DOHH2 (cell line): ENCODE data around the gene TNRC18.

ENCODE experiments used
- EZH2phosphoT487 ChIP-seq: fragments of 200-600 bp; sonication (generic); IDR thresholded peaks from 2 replicates; pipeline ENCODE4 v1.6.1; 2017; ENCODE audit warnings: borderline replicate concordance, mild to moderate bottlenecking, antibody characterized with exemption, low read length, moderate library complexity, mixed read lengths
- TF ChIP-seq, protein P1 (sequence below): fragments of 200-600 bp; sonication (generic); IDR thresholded peaks from one replicate; pipeline ENCODE4 v1.5.1; 2014; ENCODE audit warnings: antibody characterized with exemption, mild to moderate bottlenecking, low read depth, low read length; ENCODE audit not compliant: poor library complexity, severe bottlenecking

DNA sequence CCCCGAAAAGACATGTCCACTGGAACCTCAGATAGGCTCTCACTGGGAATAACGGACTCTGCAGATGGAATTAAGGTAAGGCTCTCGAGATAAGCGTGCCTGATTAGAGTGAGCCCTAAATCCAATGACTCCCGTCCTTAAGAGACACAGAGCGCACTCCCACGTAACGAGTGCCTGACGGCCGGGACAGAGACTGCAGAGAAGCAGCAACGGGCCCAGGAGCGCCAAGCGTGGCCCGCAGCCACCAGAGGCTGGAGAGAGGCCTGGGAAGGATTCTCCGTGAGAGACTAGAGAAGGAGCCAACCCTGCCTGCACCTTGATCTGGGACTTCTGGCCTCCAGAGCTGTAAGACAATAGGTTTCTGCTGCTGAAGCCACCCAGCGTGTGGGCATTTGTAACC is 20.0 kb upstream of the TNRC18 start:
- TF ChIP-seq, protein P1, sequence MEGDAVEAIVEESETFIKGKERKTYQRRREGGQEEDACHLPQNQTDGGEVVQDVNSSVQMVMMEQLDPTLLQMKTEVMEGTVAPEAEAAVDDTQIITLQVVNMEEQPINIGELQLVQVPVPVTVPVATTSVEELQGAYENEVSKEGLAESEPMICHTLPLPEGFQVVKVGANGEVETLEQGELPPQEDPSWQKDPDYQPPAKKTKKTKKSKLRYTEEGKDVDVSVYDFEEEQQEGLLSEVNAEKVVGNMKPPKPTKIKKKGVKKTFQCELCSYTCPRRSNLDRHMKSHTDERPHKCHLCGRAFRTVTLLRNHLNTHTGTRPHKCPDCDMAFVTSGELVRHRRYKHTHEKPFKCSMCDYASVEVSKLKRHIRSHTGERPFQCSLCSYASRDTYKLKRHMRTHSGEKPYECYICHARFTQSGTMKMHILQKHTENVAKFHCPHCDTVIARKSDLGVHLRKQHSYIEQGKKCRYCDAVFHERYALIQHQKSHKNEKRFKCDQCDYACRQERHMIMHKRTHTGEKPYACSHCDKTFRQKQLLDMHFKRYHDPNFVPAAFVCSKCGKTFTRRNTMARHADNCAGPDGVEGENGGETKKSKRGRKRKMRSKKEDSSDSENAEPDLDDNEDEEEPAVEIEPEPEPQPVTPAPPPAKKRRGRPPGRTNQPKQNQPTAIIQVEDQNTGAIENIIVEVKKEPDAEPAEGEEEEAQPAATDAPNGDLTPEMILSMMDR = no peak
- TF ChIP-seq EZH2phosphoT487 = no peak
